Lower leg skin (tissue), 4 donors: Measurements from ENCODE around the gene CNR1. TPM values are rescaled to one million over a fixed set of nuclear protein-coding genes. Genes with fewer than 3 reads are reported as not detected.

Source experiments
- DNase-seq, 2 donors: peaks; one replicate each; pipeline ENCODE4 v3.0.0-alpha.2; 2019; ENCODE audit warnings: low spot score in 2 of 2
- H3K4me3 ChIP-seq: fragments of 200-600 bp; sonication (generic); 2 replicates; pipeline ENCODE4 v1.5.1; 2017; ENCODE audit warnings: mild to moderate bottlenecking, low read depth; ENCODE audit not compliant: poor library complexity, severe bottlenecking
- POLR2A ChIP-seq, 2 donors: fragments of 450-650 bp; IDR thresholded peaks; one replicate each; pipeline ENCODE4 v1.6.1; 2016 to 2017; ENCODE audit warnings: antibody characterized with exemption in 2 of 2, mild to moderate bottlenecking in 1 of 2, moderate library complexity in 1 of 2
- WGBS, 2 donors: methylation state at CpG; one replicate each; pipeline ENCODE4 v1.1.5; 2018; 5-methylcytosine and 5-hydroxymethylcytosine counted together
- intact Hi-C: fragments of 100-400 bp; cut with DNase I; formaldehyde crosslinking; loops from one replicate; pipeline ENCODE4 v1.15.0; 2023; ENCODE audit warnings: low total_unique reads
- total RNA-seq, 4 donors: library from RNA; depleted of rRNA; stranded (reverse); fragments of >200 nt; gene quantifications; one replicate each; pipeline ENCODE4 v1.1.0, GENCODE V29; 2016
- TF ChIP-seq, protein P1 (sequence below), 3 donors: fragments of 450-650 bp; IDR thresholded peaks; one replicate each; pipeline ENCODE4 v1.5.1; 2016; ENCODE audit warnings: antibody characterized with exemption in 3 of 3, mild to moderate bottlenecking in 3 of 3, moderate library complexity in 2 of 3

Gene CNR1
- total RNA-seq, 4 donors from 2014 or later = 2.6 to 17.7 (median 5.0) TPM

GRCh38 chr6:88114838-88115237 lies 51.3 kb downstream of the CNR1 start:
- WGBS, 2 donors = 25 to 31% methylated on average over 2 of the region's 2 CpGs
- DNase-seq = no peak
- intact Hi-C loops = no loop called here

GRCh38 chr6:88111991-88112390 lies 54.2 kb downstream of the CNR1 start:
- WGBS, 2 donors = 20 to 43% methylated on average over 5 of the region's 5 CpGs
- intact Hi-C loops = no loop called here
- no peak for TF ChIP-seq POLR2A (IDR thresholded peaks at IDR 0.05)
- TF ChIP-seq, protein P1, sequence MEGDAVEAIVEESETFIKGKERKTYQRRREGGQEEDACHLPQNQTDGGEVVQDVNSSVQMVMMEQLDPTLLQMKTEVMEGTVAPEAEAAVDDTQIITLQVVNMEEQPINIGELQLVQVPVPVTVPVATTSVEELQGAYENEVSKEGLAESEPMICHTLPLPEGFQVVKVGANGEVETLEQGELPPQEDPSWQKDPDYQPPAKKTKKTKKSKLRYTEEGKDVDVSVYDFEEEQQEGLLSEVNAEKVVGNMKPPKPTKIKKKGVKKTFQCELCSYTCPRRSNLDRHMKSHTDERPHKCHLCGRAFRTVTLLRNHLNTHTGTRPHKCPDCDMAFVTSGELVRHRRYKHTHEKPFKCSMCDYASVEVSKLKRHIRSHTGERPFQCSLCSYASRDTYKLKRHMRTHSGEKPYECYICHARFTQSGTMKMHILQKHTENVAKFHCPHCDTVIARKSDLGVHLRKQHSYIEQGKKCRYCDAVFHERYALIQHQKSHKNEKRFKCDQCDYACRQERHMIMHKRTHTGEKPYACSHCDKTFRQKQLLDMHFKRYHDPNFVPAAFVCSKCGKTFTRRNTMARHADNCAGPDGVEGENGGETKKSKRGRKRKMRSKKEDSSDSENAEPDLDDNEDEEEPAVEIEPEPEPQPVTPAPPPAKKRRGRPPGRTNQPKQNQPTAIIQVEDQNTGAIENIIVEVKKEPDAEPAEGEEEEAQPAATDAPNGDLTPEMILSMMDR (IDR thresholded peaks at IDR 0.05) = no peak
- H3K4me3 ChIP-seq = no peak overlapping the region
- DNase-seq = no peak

More at GRCh38 chr6:88114838-88115237, 51.3 kb downstream of the CNR1 start:
- H3K4me3 ChIP-seq = no peak overlapping the region
- TF ChIP-seq POLR2A (IDR thresholded peaks at IDR 0.05) = no peak
- TF ChIP-seq, protein P1 (IDR thresholded peaks at IDR 0.05) = no peak

GRCh38 chr6:88107241-88107640 lies 58.9 kb downstream of the CNR1 start:
- H3K4me3 ChIP-seq = no peak overlapping the region
- DNase-seq = no peak
- intact Hi-C loops = no loop called here
- TF ChIP-seq, protein P1 (IDR thresholded peaks at IDR 0.05) = no peak
- TF ChIP-seq POLR2A (IDR thresholded peaks at IDR 0.05) = no peak

GRCh38 chr6:88105741-88106340 lies 60.3 kb downstream of the CNR1 start:
- H3K4me3 ChIP-seq = no peak overlapping the region
- no peak for DNase-seq
- WGBS, 2 donors = 87 to 89% methylated on average over 7 of the region's 7 CpGs
- TF ChIP-seq POLR2A (IDR thresholded peaks at IDR 0.05) = no peak
- TF ChIP-seq, protein P1 (IDR thresholded peaks at IDR 0.05) = no peak
- intact Hi-C loops = no loop called here

Other genes starting within 250 kb of the CNR1 start
- not detected for gene SPACA1, start 118.5 kb downstream of the CNR1 start, total RNA-seq